H1 (cell line): Measurements from ENCODE around the gene NFIA. TPM values are rescaled to one million over a fixed set of nuclear protein-coding genes. Genes with fewer than 3 reads are reported as not detected.

ENCODE experiments used
- CTCF ChIA-PET: fragments of 300-600 bp; sonication (Branson Sonifier 250); formaldehyde crosslinking; loops from one replicate; lab custom pipeline; 2021; ENCODE audit not compliant: partially characterized antibody; lab: Charles Lee
- POLR2A ChIA-PET: fragments of 300-600 bp; sonication (Branson Sonifier 250); formaldehyde crosslinking; loops from one replicate; lab custom pipeline; 2021; ENCODE audit warnings: inconsistent platforms; ENCODE audit not compliant: partially characterized antibody; lab: Charles Lee
- DNase-seq, 2 experiments: peaks; one replicate each; pipeline versions ENCODE4 v3.0.0 to v3.0.0-alpha.2; 2010 to 2022; ENCODE audit warnings: low spot score in 2 of 2, low read depth in 1 of 2, mixed read lengths in 1 of 2
- FAIRE-seq: peaks from 2 replicates; lab custom pipeline; 2011; peaks lifted over from hg19 to GRCh38; lab: Jason Lieb, UNC
- H2AFZ ChIP-seq: 2 replicates; pipeline ENCODE4 v1.8.1; 2012; ENCODE audit warnings: low read length, inconsistent platforms
- H2AK5ac ChIP-seq: 2 replicates; pipeline ENCODE4 v1.6.1; 2013; ENCODE audit warnings: low read depth, low read length
- H2BK120ac ChIP-seq: replicated peaks from 2 replicates; pipeline ENCODE3; 2013; ENCODE audit warnings: low read depth, low read length, inconsistent platforms
- H2BK12ac ChIP-seq: 2 replicates; pipeline ENCODE4 v1.6.1; 2013; ENCODE audit warnings: low read depth, low read length
- H2BK15ac ChIP-seq: 2 replicates; pipeline ENCODE4 v1.6.1; 2013; ENCODE audit warnings: low read length
- H2BK20ac ChIP-seq: 2 replicates; pipeline ENCODE4 v1.6.1; 2013; ENCODE audit warnings: low read length
- H2BK5ac ChIP-seq: 2 replicates; pipeline ENCODE4 v1.6.1; 2013; ENCODE audit warnings: low read depth, low read length
- H3K14ac ChIP-seq: 2 replicates; pipeline ENCODE4 v1.6.1; 2013; ENCODE audit warnings: inconsistent platforms; ENCODE audit not compliant: insufficient read length
- H3K18ac ChIP-seq: 2 replicates; pipeline ENCODE4 v1.6.1; 2013; ENCODE audit warnings: low read length; ENCODE audit errors: extremely low read depth
- H3K23ac ChIP-seq: 2 replicates; pipeline ENCODE4 v1.6.1; 2013; ENCODE audit warnings: inconsistent platforms; ENCODE audit not compliant: insufficient read length
- H3K23me2 ChIP-seq: 2 replicates; pipeline ENCODE4 v1.6.1; 2013; ENCODE audit warnings: low read depth, low read length
- H3K27ac ChIP-seq: 2 replicates; pipeline ENCODE4 v1.6.1; 2011; ENCODE audit warnings: low read depth, low read length, inconsistent platforms
- H3K27me3 ChIP-seq, 4 experiments: replicated peaks in 1 of 4; 1 replicate in 1 of 4; 2 replicates in 3 of 4; pipeline versions ENCODE4 v1.6.1 to v1.8.1; 2011 to 2013; ENCODE audit warnings: low read length in 3 of 4, mild to moderate bottlenecking in 3 of 4, inconsistent platforms in 2 of 4, mixed read lengths in 2 of 4, moderate library complexity in 1 of 4; ENCODE audit not compliant: control insufficient read depth in 3 of 4, insufficient read depth in 3 of 4; ENCODE audit errors: extremely low read depth in 1 of 4
- H3K36me3 ChIP-seq, 4 experiments: 2 replicates each; pipeline versions ENCODE4 v1.6.1 to v1.8.1; 2011 to 2013; ENCODE audit warnings: mild to moderate bottlenecking in 4 of 4, low read length in 3 of 4, moderate library complexity in 2 of 4, control low read depth in 1 of 4, inconsistent platforms in 1 of 4; ENCODE audit not compliant: insufficient read depth in 4 of 4, control insufficient read depth in 2 of 4
- H3K4ac ChIP-seq: replicated peaks from 2 replicates; pipeline ENCODE3; 2013; ENCODE audit warnings: low read length, low read depth, mixed read lengths, inconsistent platforms; ENCODE audit not compliant: insufficient read length
- H3K4me1 ChIP-seq, 4 experiments: replicated peaks in 1 of 4; 1 replicate in 1 of 4; 2 replicates in 3 of 4; pipeline versions ENCODE4 v1.6.1 to v1.8.1; 2011 to 2013; ENCODE audit warnings: low read length in 3 of 4, inconsistent platforms in 2 of 4, mixed read lengths in 1 of 4; ENCODE audit not compliant: insufficient read depth in 4 of 4, control insufficient read depth in 3 of 4
- H3K4me2 ChIP-seq, 2 experiments: 2 replicates each; pipeline versions ENCODE4 v1.6.1 to v1.8.1; 2011 to 2013; ENCODE audit warnings: low read depth in 2 of 2, low read length in 2 of 2, control low read depth in 1 of 2, inconsistent platforms in 1 of 2, mild to moderate bottlenecking in 1 of 2; ENCODE audit not compliant: insufficient read depth in 1 of 2
- H3K4me3 ChIP-seq, 4 experiments: fragments of 200-600, 300-600 bp in 1 of 4; sonication (generic), shearing (Covaris generic), sonication (Bioruptor Twin) in 1 of 4; 2 replicates each; pipeline versions ENCODE4 v1.5.1 to v1.8.1; 2011 to 2016; ENCODE audit warnings: low read length in 4 of 4, low read depth in 3 of 4, control low read depth in 2 of 4, inconsistent platforms in 2 of 4, mild to moderate bottlenecking in 2 of 4, mixed read lengths in 1 of 4, moderate library complexity in 1 of 4; ENCODE audit not compliant: insufficient read depth in 2 of 4; ENCODE audit errors: extremely low read depth in 1 of 4
- H3K56ac ChIP-seq: replicated peaks from 2 replicates; pipeline ENCODE3; 2013; ENCODE audit warnings: low read depth, mild to moderate bottlenecking, mixed read lengths, low read length, inconsistent platforms; ENCODE audit not compliant: insufficient read length
- H3K79me1 ChIP-seq: 2 replicates; pipeline ENCODE4 v1.6.1; 2013; ENCODE audit warnings: low read depth, low read length, control low read depth
- H3K79me2 ChIP-seq, 2 experiments: 2 replicates each; pipeline versions ENCODE4 v1.6.1 to v1.8.1; 2012 to 2013; ENCODE audit warnings: low read length in 2 of 2, mild to moderate bottlenecking in 2 of 2, inconsistent platforms in 1 of 2; ENCODE audit not compliant: insufficient read depth in 2 of 2, control insufficient read depth in 1 of 2
- H3K9ac ChIP-seq, 4 experiments: replicated peaks in 1 of 4; 1 replicate in 1 of 4; 2 replicates in 3 of 4; pipeline versions ENCODE4 v1.6.1 to v1.8.1; 2011 to 2013; ENCODE audit warnings: low read depth in 3 of 4, low read length in 3 of 4, control low read depth in 2 of 4, mild to moderate bottlenecking in 2 of 4, moderate library complexity in 2 of 4, inconsistent platforms in 1 of 4; ENCODE audit errors: extremely low read depth in 1 of 4
- H3K9me3 ChIP-seq, 2 experiments: 2 replicates each; pipeline versions ENCODE4 v1.6.1 to v1.8.1; 2012 to 2013; ENCODE audit warnings: mild to moderate bottlenecking in 2 of 2, moderate library complexity in 2 of 2, control low read depth in 1 of 2, inconsistent platforms in 1 of 2, low read depth in 1 of 2, low read length in 1 of 2, mixed read lengths in 1 of 2; ENCODE audit not compliant: insufficient read depth in 2 of 2
- H4K20me1 ChIP-seq, 2 experiments: replicated peaks in 1 of 2; 2 replicates each; pipeline versions ENCODE3 to v1.8.1; 2011 to 2013; ENCODE audit warnings: inconsistent platforms in 2 of 2, low read length in 2 of 2, mild to moderate bottlenecking in 1 of 2; ENCODE audit not compliant: insufficient read depth in 2 of 2, control insufficient read depth in 1 of 2
- H4K5ac ChIP-seq: 2 replicates; pipeline ENCODE4 v1.6.1; 2013; ENCODE audit warnings: low read length, low read depth, mixed read lengths, inconsistent platforms; ENCODE audit not compliant: insufficient read length
- H4K8ac ChIP-seq: 2 replicates; pipeline ENCODE4 v1.8.0; 2013; ENCODE audit warnings: mild to moderate bottlenecking, moderate library complexity, low read length, inconsistent platforms; ENCODE audit not compliant: insufficient read depth; ENCODE audit errors: extremely low read depth
- H4K91ac ChIP-seq: replicated peaks from 2 replicates; pipeline ENCODE3; 2013; ENCODE audit warnings: low read length, mixed read lengths, inconsistent platforms; ENCODE audit not compliant: insufficient read length
- ATF3 ChIP-seq: IDR thresholded peaks from 2 replicates; pipeline ENCODE4 v1.6.1; 2011; ENCODE audit warnings: low read depth, mild to moderate bottlenecking, low read length; ENCODE audit not compliant: insufficient read depth
- POU5F1 ChIP-seq: IDR thresholded peaks from 2 replicates; pipeline ENCODE4 v1.6.1; 2011; ENCODE audit warnings: low read depth, mild to moderate bottlenecking, low read length, moderate library complexity
- WGBS, 2 experiments: shearing (Covaris generic) in 1 of 2; methylation state at CpG; one replicate each; pipeline versions ENCODE4 v1.1.6 to v1.1.7; 2013 to 2015; ENCODE audit warnings: low lambda C conversion rate in 2 of 2, mixed read lengths in 2 of 2, inconsistent platforms in 1 of 2, low coverage in 1 of 2, missing lambda C conversion rate in 1 of 2; ENCODE audit not compliant: insufficient replicate concordance in 2 of 2, insufficient coverage in 1 of 2, insufficient read length in 1 of 2; ENCODE audit errors: extremely low coverage in 1 of 2, missing lambda C conversion rate in 1 of 2; 5-methylcytosine and 5-hydroxymethylcytosine counted together
- polyA plus RNA-seq, 7 experiments: library from polyadenylated mRNA; depleted of rRNA in 3 of 7; stranded (reverse) in 5 of 7; unstranded in 2 of 7; fragments of >200 nt in 5 of 7; fragments of 200-250 nt in 2 of 7; gene quantifications; 1 replicate in 5 of 7; 2 replicates in 1 of 7; 4 replicates in 1 of 7; pipeline versions ENCODE4 v1.2.1 to v1.2.3, GENCODE V29; 2011 to 2013; ENCODE audit warnings: missing spikeins in 2 of 7, mixed read lengths in 2 of 7
- total RNA-seq: library from RNA; stranded (reverse); fragmentation: NEBNext Ultra II Directional; extraction: Animal tissue kit (Norgen Biotek cat#: 25700); gene quantifications from 2 replicates; pipeline ENCODE4 v1.2.1, GENCODE V29; 2021

Gene NFIA
- total and polyA plus RNA-seq, 2 of the 8 experiments (the other 6 are each of a cell fraction or from before 2014, with no cell fraction given), result 1.8 to 2.3 TPM

GRCh38 chr1:61300899-61301298, 218.5 kb downstream of the NFIA start:
- H3K23ac ChIP-seq, result no peak overlapping the region
- no peak overlapping the region for H3K56ac ChIP-seq
- no peaks in the 10 kb centered on the region for H4K20me1 ChIP-seq
- no peak overlapping the region for H2AK5ac ChIP-seq
- 0 out of 4 replicates have a peak, but pooled peaks cover 0 to 3% of the 10 kb centered on the region in 2 experiments for H3K9me3 ChIP-seq
- no peak overlapping the region for H2AFZ ChIP-seq
- no peak overlapping the region for H3K27ac ChIP-seq
- H4K91ac ChIP-seq, result no peak overlapping the region
- no peaks in the 10 kb centered on the region for H3K79me2 ChIP-seq
- no peaks in the 10 kb centered on the region for H3K27me3 ChIP-seq
- peak; percentile 13 for FAIRE-seq
- TF ChIP-seq POU5F1, result peak; percentile 53
- TF ChIP-seq ATF3, result no peak
- TF ChIP-seq, all 59 proteins: peak for 1
- H3K14ac ChIP-seq, result no peak overlapping the region
- H4K5ac ChIP-seq, result peak overlapping the region; percentile 55
- H3K23me2 ChIP-seq, result no peaks in the 10 kb centered on the region
- no peak for DNase-seq
- H3K4me3 ChIP-seq, result peak overlapping the region in 1 of 4 experiments; percentile 3; a peak in 1 of 8 replicates
- H3K79me1 ChIP-seq, result no peaks in the 10 kb centered on the region
- H2BK15ac ChIP-seq, result no peak overlapping the region
- H3K4me1 ChIP-seq, result peaks cover 0 to 19% (median 11%) of the 10 kb centered on the region in 4 experiments; a peak in 5 of 7 replicates
- H3K36me3 ChIP-seq, result no peaks in the 10 kb centered on the region
- WGBS, 2 experiments, result 13% methylated on average over 3 of the region's 3 CpGs; no CpG with 5 or more reads in 1 of the 2 experiments
- ChIA-PET POLR2A (no interaction called here), CTCF (interaction anchor here (0.8 to 1.8 kb wide), 7 partner anchors 11 to 259 kb away, joined by 3 to 5 read pairs (median 3); no protein-coding TSS in a partner anchor)
- H3K4ac ChIP-seq, result no peak overlapping the region
- no peak overlapping the region for H3K9ac ChIP-seq
- no peak overlapping the region for H2BK5ac ChIP-seq
- no peak overlapping the region for H2BK20ac ChIP-seq
- no peak overlapping the region for H4K8ac ChIP-seq
- no peak overlapping the region for H3K4me2 ChIP-seq
- no peak overlapping the region for H2BK120ac ChIP-seq
- no peak overlapping the region for H2BK12ac ChIP-seq
- no peak overlapping the region for H3K18ac ChIP-seq
